Type B pancreatic cell (in vitro differentiated cells): ENCODE results near the gene ZNF70. TPM values are rescaled to one million over a fixed set of nuclear protein-coding genes. Genes with fewer than 3 reads are reported as not detected.

Experiments used
- DNase-seq: peaks from one replicate; pipeline ENCODE4 v3.0.0; 2021; ENCODE audit warnings: mixed read lengths; ENCODE audit not compliant: unreplicated experiment; ENCODE audit errors: extremely low spot score
- H3K27ac Mint-ChIP-seq: 2 replicates; pipeline ENCODE4 v1.8.0; 2021; ENCODE audit warnings: mild to moderate bottlenecking, mixed read lengths
- H3K27me3 Mint-ChIP-seq: 2 replicates; pipeline ENCODE4 v1.8.0; 2021; ENCODE audit warnings: mixed read lengths
- H3K36me3 Mint-ChIP-seq: 2 replicates; pipeline ENCODE4 v1.8.0; 2021; ENCODE audit warnings: mixed read lengths
- H3K4me1 Mint-ChIP-seq: one replicate; pipeline ENCODE4 v1.8.0; 2021; ENCODE audit warnings: mixed read lengths; ENCODE audit not compliant: unreplicated experiment
- H3K4me3 Mint-ChIP-seq: 2 replicates; pipeline ENCODE4 v1.8.0; 2021; ENCODE audit warnings: mild to moderate bottlenecking, mixed read lengths
- H3K9me3 Mint-ChIP-seq: 2 replicates; pipeline ENCODE4 v1.8.0; 2021; ENCODE audit warnings: mixed read lengths
- CTCF ChIP-seq: fragments of 200-600 bp; sonication (generic); conservative IDR thresholded peaks from 2 replicates; pipeline ENCODE4 v1.5.0; 2021; ENCODE audit warnings: antibody characterized with exemption, mild to moderate bottlenecking
- total RNA-seq: library from RNA; stranded (reverse); gene quantifications from 2 replicates; pipeline ENCODE4 v1.2.1, GENCODE V29; 2021; ENCODE audit warnings: low replicate concordance

Gene ZNF70
- total RNA-seq, 1 donor from 2014 or later, result 12.3 TPM

GRCh38 chr22:23704829-23705228 lies 46.1 kb downstream of the ZNF70 start:
- no peak for TF ChIP-seq CTCF
- Mint-ChIP-seq H3K27me3 (no peaks in the 10 kb centered on the region), H3K4me3 (no peak overlapping the region), H3K9me3 (no peaks in the 10 kb centered on the region), H3K4me1 (peaks cover 6% of the 10 kb centered on the region), H3K36me3 (peaks cover 73% of the 10 kb centered on the region), H3K27ac (no peak overlapping the region)
- DNase-seq, result no peak

GRCh38 chr22:23704062-23704461 lies 46.9 kb downstream of the ZNF70 start:
- no peak overlapping the region for H3K4me3 Mint-ChIP-seq
- H3K27me3 Mint-ChIP-seq, result no peaks in the 10 kb centered on the region
- peaks cover 66% of the 10 kb centered on the region for H3K36me3 Mint-ChIP-seq
- DNase-seq, result no peak
- no peak for TF ChIP-seq CTCF
- peaks cover 6% of the 10 kb centered on the region for H3K4me1 Mint-ChIP-seq
- H3K9me3 Mint-ChIP-seq, result no peaks in the 10 kb centered on the region
- H3K27ac Mint-ChIP-seq, result no peak overlapping the region

GRCh38 chr22:23700706-23701105 lies 50.2 kb downstream of the ZNF70 start:
- DNase-seq, result no peak
- H3K9me3 Mint-ChIP-seq, result no peaks in the 10 kb centered on the region
- no peak for TF ChIP-seq CTCF
- no peak overlapping the region for H3K27ac Mint-ChIP-seq
- no peak overlapping the region for H3K4me3 Mint-ChIP-seq
- H3K27me3 Mint-ChIP-seq, result no peaks in the 10 kb centered on the region
- H3K36me3 Mint-ChIP-seq, result peaks cover 41% of the 10 kb centered on the region
- peaks cover 6% of the 10 kb centered on the region for H3K4me1 Mint-ChIP-seq

- Mint-ChIP-seq H3K9me3 (no peaks in the 10 kb centered on the region), H3K36me3 (peaks cover 25% of the 10 kb centered on the region), H3K4me3 (no peak overlapping the region), H3K4me1 (peaks cover 6% of the 10 kb centered on the region), H3K27ac (no peak overlapping the region), H3K27me3 (no peaks in the 10 kb centered on the region)
- TF ChIP-seq CTCF, result no peak
- DNase-seq, result peak; percentile 62
These were observed 52.2 kb downstream of the ZNF70 start for GRCh38 chr22:23698673-23699235.

- Mint-ChIP-seq H3K27me3 (no peaks in the 10 kb centered on the region), H3K27ac (no peak overlapping the region), H3K36me3 (peaks cover 24% of the 10 kb centered on the region), H3K4me1 (peaks cover 6% of the 10 kb centered on the region), H3K4me3 (no peak overlapping the region), H3K9me3 (no peaks in the 10 kb centered on the region)
- no peak for TF ChIP-seq CTCF
- no peak for DNase-seq
These were observed 52.8 kb downstream of the ZNF70 start for GRCh38 chr22:23698094-23698493.
